ENCODE results near the gene FSTL4.

FSTL4 gene

GRCh38 chr5:133514456-133514855 is 97.9 kb downstream of the FSTL4 start:
- DNase-seq (ENCODE audit: low read depth) = no peak

- no peak for DNase-seq (ENCODE audit: low read depth)
Measured at GRCh38 chr5:133512896-133513295, 99.4 kb downstream of the FSTL4 start.

- no peak for DNase-seq (ENCODE audit: low read depth)
Measured at GRCh38 chr5:133511653-133512235, 100.6 kb downstream of the FSTL4 start.

GRCh38 chr5:133510634-133511262 is 101.6 kb downstream of the FSTL4 start:
- DNase-seq (ENCODE audit: low read depth) = no peak

DNA sequence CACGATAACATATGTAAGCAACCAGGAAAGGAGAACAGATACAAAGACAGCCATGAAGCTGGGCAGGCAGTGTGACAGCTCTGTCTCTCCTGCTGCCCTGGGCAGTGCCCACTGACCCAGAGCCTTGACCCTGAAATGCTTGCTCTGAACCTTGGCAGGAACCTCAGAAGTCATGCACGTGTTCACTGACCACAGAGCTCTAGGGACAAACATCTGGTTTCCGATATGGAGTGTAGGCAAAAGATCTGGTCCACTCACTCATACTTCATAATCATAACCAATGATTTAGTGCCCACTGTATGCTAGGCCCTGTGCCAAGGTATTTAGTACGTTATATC is 102.6 kb downstream of the FSTL4 start:
- DNase-seq (ENCODE audit: low read depth) = no peak

- no peak for DNase-seq (ENCODE audit: low read depth)
Measured at GRCh38 chr5:133508845-133509741, 103.2 kb downstream of the FSTL4 start.

- DNase-seq (ENCODE audit: low read depth) = no peak
Measured at GRCh38 chr5:133508331-133508730, 104.0 kb downstream of the FSTL4 start.

- no peak for DNase-seq (ENCODE audit: low read depth)
Measured at GRCh38 chr5:133506181-133506580, 106.2 kb downstream of the FSTL4 start.

DNA sequence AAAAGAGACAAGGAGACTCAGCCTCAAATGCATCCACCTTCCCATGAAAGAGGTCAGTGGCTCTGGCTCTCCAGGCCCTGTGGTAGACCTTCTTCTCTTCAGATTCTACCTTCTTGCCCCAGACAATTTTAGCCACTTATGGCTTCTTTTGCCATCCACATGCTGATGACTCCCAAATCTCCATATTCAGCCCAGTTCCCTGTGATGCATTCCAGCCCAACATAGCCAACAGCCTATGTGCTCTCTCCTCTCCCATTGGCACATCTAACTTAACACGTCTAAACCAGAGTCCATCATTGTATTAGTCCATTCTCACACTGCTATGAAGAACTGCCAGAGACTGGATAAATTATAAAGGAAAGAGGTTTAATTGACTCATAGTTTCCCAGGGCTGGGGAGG is 108.8 kb downstream of the FSTL4 start:
- no peak for DNase-seq (ENCODE audit: low read depth)

DNA sequence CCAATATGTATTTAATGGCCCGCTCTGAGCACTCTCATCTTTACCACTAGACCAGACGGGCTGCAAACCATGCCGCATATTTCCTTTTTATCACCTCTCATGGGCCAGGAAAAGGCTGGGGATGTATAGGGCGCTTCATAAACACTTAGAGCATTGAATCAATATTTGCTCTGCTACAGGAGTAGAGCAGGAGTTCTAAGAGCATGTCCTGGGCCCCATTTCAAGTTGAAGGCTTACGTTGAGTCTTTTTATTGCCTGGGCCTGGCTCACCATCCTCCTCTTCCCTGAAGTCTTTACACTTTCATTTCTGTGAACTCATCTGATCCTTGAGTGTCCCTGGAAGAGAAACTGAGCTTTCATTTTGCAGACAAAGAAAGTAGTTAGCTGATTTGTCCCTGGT is 112.4 kb downstream of the FSTL4 start:
- no peak for DNase-seq (ENCODE audit: low read depth)

DNA sequence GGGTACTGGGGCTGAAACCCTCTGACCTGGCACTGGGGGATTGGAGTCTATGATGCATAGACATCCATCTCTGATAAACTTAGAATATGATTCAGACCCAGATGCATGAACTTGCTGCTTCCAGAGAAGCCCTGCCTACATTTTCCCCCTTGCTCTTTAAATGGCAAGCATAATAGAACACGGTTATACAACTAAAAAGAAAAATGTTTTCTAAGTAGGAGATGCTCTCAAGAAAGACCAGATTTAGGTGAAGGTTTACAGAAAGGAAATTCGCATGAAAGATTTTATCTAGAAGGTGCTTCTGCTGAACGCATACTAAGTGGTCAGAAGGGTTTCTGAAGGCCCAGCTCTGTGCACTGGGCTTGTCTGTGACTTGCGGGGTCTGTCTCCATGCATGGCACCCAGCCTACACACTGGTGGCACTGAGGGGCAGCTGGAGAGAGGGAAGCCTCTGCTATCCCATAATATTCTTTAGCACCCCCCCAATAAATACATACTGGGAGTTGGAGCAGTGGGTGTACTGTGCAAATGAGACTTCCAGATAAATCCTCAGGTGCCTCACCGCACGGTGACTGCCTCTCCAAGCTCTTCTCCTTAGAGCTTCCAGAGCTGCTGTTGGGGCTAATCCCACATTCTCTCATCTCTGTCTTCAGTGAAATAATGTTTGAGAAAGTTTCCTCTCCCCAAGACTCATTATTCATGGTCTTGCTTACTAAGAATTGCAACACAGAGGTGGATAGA is 114.6 kb downstream of the FSTL4 start:
- DNase-seq (ENCODE audit: low read depth) = no peak

DNA sequence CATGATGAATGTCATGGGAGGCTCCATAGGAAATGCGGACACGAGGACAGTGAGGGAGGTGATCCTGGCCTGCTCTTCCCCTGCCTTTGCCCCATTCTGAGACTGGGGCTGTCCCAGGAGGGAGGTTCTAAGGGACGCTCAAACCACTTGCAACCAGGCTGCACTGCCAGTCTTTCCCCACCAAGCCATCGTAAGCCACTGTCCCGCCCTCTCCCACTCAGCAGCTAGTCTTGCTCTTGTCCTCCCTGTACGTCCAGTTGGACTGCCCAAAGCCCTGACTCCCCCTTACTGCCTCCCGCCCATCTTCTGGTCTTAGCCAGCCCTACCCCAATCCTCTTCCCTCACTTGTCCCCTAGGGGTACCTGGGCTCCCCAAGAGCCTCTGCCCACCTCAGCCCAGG is 115.7 kb downstream of the FSTL4 start:
- no peak for DNase-seq (ENCODE audit: low read depth)

DNA sequence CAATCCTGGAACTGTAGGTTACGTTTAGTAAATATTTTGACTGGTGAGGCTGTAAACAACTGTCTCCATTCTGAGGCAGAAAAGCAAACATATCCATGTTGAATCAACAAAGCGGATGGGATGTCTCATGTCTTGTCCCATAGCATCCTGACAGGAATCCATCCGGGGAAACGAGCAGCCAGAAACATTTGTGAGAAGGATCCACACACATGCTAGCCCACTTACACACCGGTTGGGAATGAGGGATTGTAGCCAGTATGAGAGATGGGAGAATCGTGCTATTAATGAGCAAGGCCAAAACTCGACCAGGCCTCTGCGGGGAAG is 117.5 kb downstream of the FSTL4 start:
- no peak for DNase-seq (ENCODE audit: low read depth)

DNA sequence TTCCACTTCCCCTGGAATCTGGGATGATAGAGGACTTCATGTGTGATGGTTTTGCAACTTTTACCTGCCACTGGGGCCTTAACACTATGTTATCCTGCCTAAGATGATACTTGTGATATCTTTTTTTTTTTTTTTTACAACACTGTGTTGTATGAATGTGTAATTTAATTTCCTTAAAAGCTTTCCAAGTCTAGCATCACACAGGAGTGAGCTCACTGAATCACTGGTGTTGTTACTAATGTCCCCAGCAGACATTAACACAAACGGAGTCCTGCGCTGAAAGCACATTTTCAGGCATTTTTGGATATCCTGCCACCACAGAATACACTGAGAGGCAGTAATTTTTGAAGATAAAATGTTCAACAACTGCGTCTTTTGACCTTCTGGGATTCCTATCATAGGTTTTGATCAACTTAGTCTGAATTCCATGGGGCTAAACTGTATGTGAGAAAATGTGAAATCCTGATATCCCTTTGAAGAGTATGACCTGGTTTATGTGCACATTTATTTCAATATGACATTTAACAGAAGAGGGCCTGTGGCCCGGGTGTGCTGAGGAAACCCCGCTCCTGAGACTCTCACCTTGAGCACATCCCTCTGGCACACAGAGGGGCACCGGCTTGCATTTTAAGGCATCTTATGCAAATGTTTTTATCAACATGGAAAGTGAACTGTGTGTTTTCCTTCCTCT is 118.0 kb downstream of the FSTL4 start:
- no peak for DNase-seq (ENCODE audit: low read depth)

DNA sequence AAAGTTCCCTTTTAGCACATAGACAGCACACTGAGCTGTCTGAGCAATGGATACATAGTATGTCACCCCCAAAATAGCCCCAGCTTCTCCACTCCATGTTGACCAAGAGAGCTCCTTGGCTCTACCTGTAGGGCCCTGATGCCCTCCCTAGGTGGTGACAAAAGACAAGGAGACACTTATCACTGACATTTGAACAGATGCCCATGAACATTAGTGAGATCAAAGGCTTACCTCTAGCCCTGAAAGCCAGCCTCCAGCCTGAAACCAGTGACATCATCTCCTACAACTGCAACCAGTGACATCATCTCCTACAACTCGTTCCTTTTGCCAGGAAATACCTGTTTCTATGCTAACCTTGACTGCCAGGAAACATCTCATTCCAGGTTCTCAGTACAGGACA is 122.7 kb downstream of the FSTL4 start:
- no peak for DNase-seq (ENCODE audit: low read depth)

DNA sequence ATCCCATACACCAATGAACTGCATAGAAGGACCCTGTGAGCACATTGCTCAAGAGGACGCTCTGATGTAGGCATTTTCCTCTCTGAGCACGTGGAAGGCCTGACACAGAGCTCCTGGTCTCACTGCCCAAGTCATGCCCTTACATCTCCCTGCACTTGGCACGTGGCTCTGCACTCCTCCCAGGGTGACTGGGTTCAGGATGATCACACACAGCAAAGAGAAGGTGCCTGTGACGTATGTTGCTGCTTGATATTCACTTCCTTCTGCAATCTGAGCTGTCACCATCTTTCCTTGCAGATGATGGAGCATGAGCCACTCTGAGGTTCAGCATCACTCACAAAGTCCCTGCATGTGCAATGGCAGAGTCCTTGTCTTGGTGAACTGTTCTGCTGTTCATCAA is 125.2 kb downstream of the FSTL4 start:
- no peak for DNase-seq (ENCODE audit: low read depth)

GRCh38 chr5:133485468-133485867 is 126.9 kb downstream of the FSTL4 start:
- DNase-seq (ENCODE audit: low read depth) = no peak

DNA sequence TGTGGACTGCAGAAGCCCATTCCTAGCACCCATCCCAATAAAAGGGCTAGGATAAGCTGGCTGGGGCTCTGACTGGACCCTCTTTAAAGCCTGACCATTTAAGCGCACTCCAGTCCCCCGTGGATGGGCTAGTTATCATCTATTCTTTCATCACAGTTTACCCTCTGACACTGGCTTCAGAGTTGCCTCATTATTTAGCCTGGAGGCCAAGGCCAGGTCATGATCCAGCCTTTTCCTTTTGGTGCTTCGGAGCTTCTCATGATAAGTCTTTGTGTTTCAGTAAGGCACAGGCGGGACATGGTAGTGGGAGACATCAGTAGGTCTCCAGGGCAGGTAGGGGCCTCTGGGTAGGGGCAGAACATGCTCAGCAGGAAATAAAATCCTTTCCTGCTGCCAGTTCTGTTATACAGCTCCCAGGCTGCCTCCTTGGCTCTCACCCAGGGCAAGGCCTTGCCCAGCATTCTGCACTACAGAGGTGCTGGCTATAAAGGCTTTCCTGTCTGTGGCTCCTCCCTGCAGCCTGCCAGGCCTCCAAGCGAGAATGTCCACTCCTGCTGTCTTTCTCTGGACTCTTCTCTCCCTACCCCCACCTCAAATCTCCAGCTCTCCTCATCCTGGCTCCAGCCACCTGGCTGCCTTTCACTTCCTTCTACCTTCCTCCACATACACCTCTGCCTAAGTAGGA is 128.8 kb downstream of the FSTL4 start:
- no peak for DNase-seq (ENCODE audit: low read depth)

GRCh38 chr5:133482028-133482427 is 130.3 kb downstream of the FSTL4 start:
- DNase-seq (ENCODE audit: low read depth) = no peak

GRCh38 chr5:133480866-133481265 is 131.5 kb downstream of the FSTL4 start:
- no peak for DNase-seq (ENCODE audit: low read depth)

DNA sequence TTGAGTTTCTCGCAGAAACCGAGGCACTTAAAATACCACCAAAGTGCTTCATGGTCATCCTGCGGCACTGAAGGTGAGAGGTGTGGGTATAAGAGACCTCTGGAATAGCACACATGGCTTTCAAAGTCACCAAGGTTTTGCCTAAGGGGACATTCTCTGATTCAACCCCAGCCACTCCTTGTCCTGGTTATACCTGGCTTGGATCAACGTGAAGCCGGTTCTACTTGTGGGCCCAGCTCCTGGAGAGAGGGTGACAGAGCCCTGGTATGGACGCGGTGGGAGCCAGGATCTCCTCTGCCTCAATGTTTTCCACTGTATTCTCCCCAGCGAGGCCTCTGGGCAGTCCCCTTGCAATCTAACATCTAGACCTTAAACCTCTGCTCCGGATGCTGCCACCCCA is 132.0 kb downstream of the FSTL4 start:
- DNase-seq (ENCODE audit: low read depth) = no peak

All from stimulated activated CD8-positive, alpha-beta memory T cell treated with anti-CD3 and anti-CD28 coated beads, Interleukin-4, amount 100 ng/mL, for 24 hours (primary cell).